ENCODE results near the gene IL10. TPM values are rescaled to one million over a fixed set of nuclear protein-coding genes. Genes with fewer than 3 reads are reported as not detected.

IL10 gene
- total RNA-seq, 1 experiment from 2014 or later: not detected

- BruUV-seq (replicated peaks): no TSS peak
- no peak for TF ChIP-seq CTCF (IDR thresholded peaks at IDR 0.05; ENCODE audit: unreplicated experiment)
- Mint-ChIP-seq H3K4me3 (ENCODE audit: low read depth, unreplicated experiment) (no peak overlapping the region), H3K36me3 (ENCODE audit: insufficient read depth, unreplicated experiment) (no peaks in the 10 kb centered on the region), H3K9me3 (ENCODE audit: low read depth, unreplicated experiment) (no peaks in the 10 kb centered on the region), H3K27me3 (ENCODE audit: unreplicated experiment) (peaks cover 85% of the 10 kb centered on the region), H3K4me1 (ENCODE audit: low read depth, unreplicated experiment) (no peaks in the 10 kb centered on the region), H3K27ac (ENCODE audit: unreplicated experiment) (no peak overlapping the region)
- CTCF ChIA-PET: no interaction called here
- intact Hi-C loops (cut with micrococcal nuclease; ENCODE audit: unreplicated experiment): loop anchor here (10.0 kb wide), 1 partner anchor 274 kb away; no protein-coding TSS in a partner anchor
- no peak for DNase-seq
Observed at GRCh38 chr1:206800891-206801290, 28.6 kb upstream of the IL10 start.

GRCh38 chr1:206800411-206800810, 28.1 kb upstream of the IL10 start:
- intact Hi-C loops (cut with micrococcal nuclease; ENCODE audit: unreplicated experiment): loop anchor here (10.0 kb wide), 1 partner anchor 274 kb away; no protein-coding TSS in a partner anchor
- H3K27me3 Mint-ChIP-seq (ENCODE audit: unreplicated experiment): peaks cover 85% of the 10 kb centered on the region
- DNase-seq: no peak
- no peaks in the 10 kb centered on the region for H3K36me3 Mint-ChIP-seq (ENCODE audit: insufficient read depth, unreplicated experiment)
- no peaks in the 10 kb centered on the region for H3K9me3 Mint-ChIP-seq (ENCODE audit: low read depth, unreplicated experiment)
- H3K4me3 Mint-ChIP-seq (ENCODE audit: low read depth, unreplicated experiment): no peak overlapping the region
- no TSS peak for BruUV-seq (replicated peaks)
- H3K27ac Mint-ChIP-seq (ENCODE audit: unreplicated experiment): no peak overlapping the region
- TF ChIP-seq CTCF (IDR thresholded peaks at IDR 0.05; ENCODE audit: unreplicated experiment): no peak
- CTCF ChIA-PET: no interaction called here
- no peaks in the 10 kb centered on the region for H3K4me1 Mint-ChIP-seq (ENCODE audit: low read depth, unreplicated experiment)

GRCh38 chr1:206799311-206799710, 27.0 kb upstream of the IL10 start:
- no peak for DNase-seq
- BruUV-seq (replicated peaks): no TSS peak
- no peak overlapping the region for H3K4me3 Mint-ChIP-seq (ENCODE audit: low read depth, unreplicated experiment)
- no peak overlapping the region for H3K27ac Mint-ChIP-seq (ENCODE audit: unreplicated experiment)
- CTCF ChIA-PET: interaction anchor here (1.3 kb wide), 1 partner anchor 113 kb away, joined by 3 read pairs; no protein-coding TSS in a partner anchor
- H3K36me3 Mint-ChIP-seq (ENCODE audit: insufficient read depth, unreplicated experiment): no peaks in the 10 kb centered on the region
- intact Hi-C loops (cut with micrococcal nuclease; ENCODE audit: unreplicated experiment): no loop called here
- H3K9me3 Mint-ChIP-seq (ENCODE audit: low read depth, unreplicated experiment): no peaks in the 10 kb centered on the region
- H3K4me1 Mint-ChIP-seq (ENCODE audit: low read depth, unreplicated experiment): no peaks in the 10 kb centered on the region
- TF ChIP-seq CTCF (IDR thresholded peaks at IDR 0.05; ENCODE audit: unreplicated experiment): no peak
- H3K27me3 Mint-ChIP-seq (ENCODE audit: unreplicated experiment): peaks cover 85% of the 10 kb centered on the region

- no peak for DNase-seq
- BruUV-seq (replicated peaks): no TSS peak
- Mint-ChIP-seq H3K4me3 (ENCODE audit: low read depth, unreplicated experiment) (no peak overlapping the region), H3K4me1 (ENCODE audit: low read depth, unreplicated experiment) (no peaks in the 10 kb centered on the region), H3K36me3 (ENCODE audit: insufficient read depth, unreplicated experiment) (no peaks in the 10 kb centered on the region), H3K9me3 (ENCODE audit: low read depth, unreplicated experiment) (no peaks in the 10 kb centered on the region), H3K27ac (ENCODE audit: unreplicated experiment) (no peak overlapping the region), H3K27me3 (ENCODE audit: unreplicated experiment) (peaks cover 85% of the 10 kb centered on the region)
- CTCF ChIA-PET: interaction anchor here (0.7 to 1.3 kb wide), 2 partner anchors 75 to 114 kb away, joined by 3 read pairs; no protein-coding TSS in a partner anchor
- TF ChIP-seq CTCF (IDR thresholded peaks at IDR 0.05; ENCODE audit: unreplicated experiment): no peak
- intact Hi-C loops (cut with micrococcal nuclease; ENCODE audit: unreplicated experiment): no loop called here
Observed at GRCh38 chr1:206798384-206798996, 26.2 kb upstream of the IL10 start.
